ENCODE measurements around the gene SHLD1. TPM values are rescaled to one million over a fixed set of nuclear protein-coding genes. Genes with fewer than 3 reads are reported as not detected.

SHLD1 gene
- total and polyA plus RNA-seq, 12 donors = 3.2 to 8.5 (median 4.8) TPM

DNA sequence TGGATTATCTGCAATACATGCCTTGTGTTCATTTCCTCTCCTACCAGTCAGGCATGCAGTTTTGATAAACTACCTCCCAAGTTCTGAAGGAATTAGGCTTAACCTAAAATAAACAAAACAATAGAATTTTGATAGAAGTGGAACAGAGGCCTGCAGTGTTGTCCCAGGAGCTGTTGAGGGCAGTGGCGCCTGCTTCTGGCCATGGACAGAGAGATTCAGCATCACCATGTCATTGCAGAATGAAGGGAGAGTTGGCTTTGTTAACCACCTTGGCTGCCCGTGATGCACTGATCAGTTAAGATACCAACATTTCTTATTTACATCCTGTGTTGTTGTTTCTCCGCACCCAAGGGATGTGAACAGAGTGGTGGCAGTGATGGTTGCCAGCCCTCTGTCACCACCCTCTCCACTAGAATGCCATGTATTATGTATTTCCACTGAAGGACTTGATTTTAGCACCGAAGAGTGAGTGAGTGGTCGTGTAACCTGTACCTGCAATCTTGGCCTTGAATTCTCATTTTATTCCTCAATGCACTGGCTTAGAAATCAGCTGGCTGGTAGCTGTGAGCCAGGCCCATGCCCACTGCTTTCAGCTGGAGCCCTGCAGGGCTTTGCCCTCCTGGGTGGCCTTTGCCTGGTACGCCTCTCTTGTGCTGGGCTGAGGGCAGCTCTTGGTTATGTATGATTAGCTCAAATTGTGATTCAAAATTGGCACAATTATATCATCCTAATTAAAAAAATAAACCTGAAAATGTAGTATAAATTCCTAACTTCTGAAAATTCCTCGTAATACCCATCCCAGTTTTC, 56.5 kb downstream of the SHLD1 start:
- H3K27ac ChIP-seq = no peak overlapping the region
- H3K27me3 ChIP-seq = no peaks in the 10 kb centered on the region
- intact Hi-C loops (cut with DNase I) = loop anchor here in 4 of 10 donors (5.0 to 10.0 kb wide), 3 partner anchors 126 to 268 kb away; no protein-coding TSS in a partner anchor
- 65 to 71% methylated on average over 7 of the region's 7 CpGs for WGBS, 2 donors
- ATAC-seq (peak in 7 of 8 donors; percentile 33 to 83 (median 56)), DNase-seq (no peak)
- H3K4me3 ChIP-seq = no peak overlapping the region
- H3K4me1 ChIP-seq = peaks cover 0 to 23% (median 15%) of the 10 kb centered on the region in 9 donors
- TF ChIP-seq, protein P1, sequence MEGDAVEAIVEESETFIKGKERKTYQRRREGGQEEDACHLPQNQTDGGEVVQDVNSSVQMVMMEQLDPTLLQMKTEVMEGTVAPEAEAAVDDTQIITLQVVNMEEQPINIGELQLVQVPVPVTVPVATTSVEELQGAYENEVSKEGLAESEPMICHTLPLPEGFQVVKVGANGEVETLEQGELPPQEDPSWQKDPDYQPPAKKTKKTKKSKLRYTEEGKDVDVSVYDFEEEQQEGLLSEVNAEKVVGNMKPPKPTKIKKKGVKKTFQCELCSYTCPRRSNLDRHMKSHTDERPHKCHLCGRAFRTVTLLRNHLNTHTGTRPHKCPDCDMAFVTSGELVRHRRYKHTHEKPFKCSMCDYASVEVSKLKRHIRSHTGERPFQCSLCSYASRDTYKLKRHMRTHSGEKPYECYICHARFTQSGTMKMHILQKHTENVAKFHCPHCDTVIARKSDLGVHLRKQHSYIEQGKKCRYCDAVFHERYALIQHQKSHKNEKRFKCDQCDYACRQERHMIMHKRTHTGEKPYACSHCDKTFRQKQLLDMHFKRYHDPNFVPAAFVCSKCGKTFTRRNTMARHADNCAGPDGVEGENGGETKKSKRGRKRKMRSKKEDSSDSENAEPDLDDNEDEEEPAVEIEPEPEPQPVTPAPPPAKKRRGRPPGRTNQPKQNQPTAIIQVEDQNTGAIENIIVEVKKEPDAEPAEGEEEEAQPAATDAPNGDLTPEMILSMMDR (IDR thresholded peaks at IDR 0.05) = peak in 6 of 9 donors; percentile 14 to 47 (median 29)
- no peaks in the 10 kb centered on the region for H3K9me3 ChIP-seq
- H3K36me3 ChIP-seq = no peaks in the 10 kb centered on the region

DNA sequence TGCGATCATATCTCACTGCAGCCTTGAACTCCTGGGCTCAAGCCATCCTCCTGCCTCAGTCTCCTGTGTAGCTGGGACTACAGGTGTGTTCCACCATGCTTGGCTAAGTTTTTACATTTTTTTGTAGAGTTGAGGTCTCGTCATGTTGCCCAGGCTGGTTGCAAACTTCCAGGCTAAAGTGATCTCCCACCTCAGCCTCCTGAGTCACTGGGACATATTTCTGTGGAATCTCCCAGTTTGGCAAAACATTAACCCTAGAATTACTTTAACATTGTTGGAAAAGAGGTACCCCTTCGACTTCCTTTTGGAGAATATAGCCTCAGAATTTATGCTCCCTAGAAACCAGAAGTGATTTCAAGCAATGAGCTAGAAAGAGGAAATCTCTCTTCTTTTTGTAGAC, 57.2 kb downstream of the SHLD1 start:
- H3K4me3 ChIP-seq = no peak overlapping the region
- WGBS, 2 donors = 77 to 96% methylated on average over 3 of the region's 3 CpGs
- DNase-seq = no peak
- TF ChIP-seq, protein P1 (IDR thresholded peaks at IDR 0.05) = no peak
- H3K36me3 ChIP-seq = no peaks in the 10 kb centered on the region
- ATAC-seq = no peak
- no peaks in the 10 kb centered on the region for H3K27me3 ChIP-seq
- H3K27ac ChIP-seq = no peak overlapping the region
- H3K9me3 ChIP-seq = no peaks in the 10 kb centered on the region
- intact Hi-C loops (cut with DNase I) = loop anchor here in 4 of 10 donors (5.0 to 10.0 kb wide), 3 partner anchors 125 to 267 kb away; no protein-coding TSS in a partner anchor
- H3K4me1 ChIP-seq = peaks cover 0 to 23% (median 15%) of the 10 kb centered on the region in 9 donors

DNA sequence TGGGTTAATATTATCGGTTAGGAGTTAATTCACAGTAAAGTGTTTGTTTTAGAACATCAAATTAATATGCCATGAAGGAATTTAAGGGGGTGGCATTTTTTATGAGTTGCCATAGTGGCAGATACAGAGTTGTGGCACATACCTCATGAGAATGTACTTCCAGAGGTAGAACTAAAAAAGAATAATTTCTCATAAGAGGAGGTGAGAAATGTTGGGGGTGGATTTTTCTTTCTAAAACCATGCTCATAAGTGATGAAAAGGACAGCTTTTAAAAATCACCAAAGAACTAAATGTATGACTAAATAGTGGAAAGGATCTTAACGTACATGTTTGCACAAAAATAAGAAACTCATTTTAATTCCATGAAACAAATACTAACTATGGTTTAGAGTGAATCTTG, 58.7 kb downstream of the SHLD1 start:
- Histone ChIP-seq H3K9me3 (no peaks in the 10 kb centered on the region), H3K4me1 (peaks cover 0 to 22% (median 12%) of the 10 kb centered on the region in 9 donors), H3K27ac (no peak overlapping the region), H3K27me3 (no peaks in the 10 kb centered on the region), H3K4me3 (no peak overlapping the region), H3K36me3 (no peaks in the 10 kb centered on the region)
- DNase-seq (no peak), ATAC-seq (no peak)
- 76 to 80% methylated on average over 2 of the region's 2 CpGs for WGBS, 2 donors
- intact Hi-C loops (cut with DNase I) = loop anchor here in 4 of 10 donors (5.0 to 10.0 kb wide), 3 partner anchors 123 to 266 kb away; no protein-coding TSS in a partner anchor
- TF ChIP-seq, protein P1 (IDR thresholded peaks at IDR 0.05) = no peak

DNA sequence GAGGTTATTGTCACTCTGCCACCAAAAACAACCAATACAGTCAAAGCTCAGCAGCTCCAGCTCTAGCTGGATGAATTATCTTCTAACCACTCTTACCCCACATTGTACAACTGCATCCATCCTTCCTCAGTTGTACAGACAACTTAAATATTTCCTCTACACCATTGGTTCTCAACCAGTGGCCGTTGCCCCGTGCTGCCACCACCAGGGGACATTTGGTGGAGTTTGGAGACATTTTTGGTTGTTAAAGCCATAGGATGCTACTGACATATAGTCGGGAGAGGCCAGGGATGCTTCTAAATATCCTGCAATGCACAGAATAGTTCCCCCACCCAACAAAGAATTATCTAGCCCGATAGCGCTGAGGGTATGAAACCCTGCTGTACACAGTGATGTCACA, 59.3 kb downstream of the SHLD1 start:
- TF ChIP-seq, protein P1 (IDR thresholded peaks at IDR 0.05) = no peak
- peaks cover 0 to 16% (median 7%) of the 10 kb centered on the region in 9 donors for H3K4me1 ChIP-seq
- no peak for DNase-seq
- no peaks in the 10 kb centered on the region for H3K9me3 ChIP-seq
- intact Hi-C loops (cut with DNase I) = loop anchor here in 4 of 10 donors (5.0 to 10.0 kb wide), 3 partner anchors 123 to 265 kb away; no protein-coding TSS in a partner anchor
- WGBS, 2 donors = 81 to 82% methylated on average over 5 of the region's 5 CpGs
- no peaks in the 10 kb centered on the region for H3K27me3 ChIP-seq
- no peak overlapping the region for H3K4me3 ChIP-seq
- H3K27ac ChIP-seq = no peak overlapping the region
- H3K36me3 ChIP-seq = no peaks in the 10 kb centered on the region
- no peak for ATAC-seq
